ENCODE data around the gene ZNF394. TPM values are rescaled to one million over a fixed set of nuclear protein-coding genes. Genes with fewer than 3 reads are reported as not detected.
A peak's percentile ranks its signal among the peaks of the same experiment; 100 is the strongest.

The ZNF394 gene
- total RNA-seq, 2 experiments from 2014 or later: 26.2 to 27.7 TPM

GRCh38 chr7:99459087-99459486, 41.0 kb downstream of the ZNF394 start:
- Mint-ChIP-seq H3K36me3 (peaks cover 37% of the 10 kb centered on the region), H3K27ac (no peak overlapping the region), H3K4me1 (ENCODE audit: low read depth) (peaks cover 31% of the 10 kb centered on the region), H3K27me3 (no peaks in the 10 kb centered on the region), H3K4me3 (no peak overlapping the region), H3K9me3 (no peaks in the 10 kb centered on the region)
- intact Hi-C loops (cut with micrococcal nuclease): no loop called here
- peak; percentile 47 for DNase-seq
- ChIA-PET CTCF (interaction anchor here (0.6 kb wide), 2 partner anchors 223 to 445 kb away, joined by 3 read pairs; no protein-coding TSS in a partner anchor), POLR2A (interaction anchor here (1.6 kb wide), 1 partner anchor 9 kb away, joined by 4 read pairs; no protein-coding TSS in a partner anchor)

- Mint-ChIP-seq H3K36me3 (peaks cover 34% of the 10 kb centered on the region), H3K27ac (no peak overlapping the region), H3K4me3 (no peak overlapping the region), H3K9me3 (no peaks in the 10 kb centered on the region), H3K4me1 (ENCODE audit: low read depth) (peaks cover 24% of the 10 kb centered on the region), H3K27me3 (no peaks in the 10 kb centered on the region)
- no peak for DNase-seq
- POLR2A ChIA-PET: no interaction called here
- CTCF ChIA-PET: no interaction called here
- intact Hi-C loops (cut with micrococcal nuclease): no loop called here
These were observed 42.2 kb downstream of the ZNF394 start for GRCh38 chr7:99457650-99458493.

DNA sequence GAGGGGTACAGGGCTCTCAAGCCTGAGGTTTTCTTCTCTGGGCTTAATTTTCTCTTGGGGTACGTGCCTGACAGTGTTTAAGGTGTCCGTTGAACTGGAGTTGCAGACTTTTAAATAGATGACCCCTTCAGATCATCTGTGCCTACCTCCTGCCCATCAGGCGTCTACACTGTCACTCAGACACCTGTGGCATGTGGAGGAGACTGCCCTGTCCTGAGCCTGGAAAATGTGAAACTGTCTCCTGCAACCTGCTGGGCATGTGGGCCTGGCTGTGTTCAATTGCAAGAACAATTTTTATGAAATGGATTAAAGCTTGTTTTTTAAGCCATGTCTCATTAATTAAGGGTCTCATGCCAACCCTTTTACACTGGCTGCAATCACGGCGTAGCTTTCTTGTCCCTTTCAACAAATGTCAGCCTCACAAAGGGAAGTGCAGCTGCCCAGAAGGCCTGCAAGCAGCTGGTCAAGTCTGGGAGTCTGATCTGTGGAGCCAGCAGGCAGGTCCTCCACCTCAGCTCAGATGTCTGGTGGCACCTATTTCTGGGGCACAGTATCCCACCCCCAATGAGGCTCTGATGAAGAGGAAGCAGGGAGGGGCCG, 42.9 kb downstream of the ZNF394 start:
- ChIA-PET CTCF (no interaction called here), POLR2A (no interaction called here)
- H3K4me1 Mint-ChIP-seq (ENCODE audit: low read depth): peaks cover 21% of the 10 kb centered on the region
- no peak overlapping the region for H3K4me3 Mint-ChIP-seq
- peaks cover 31% of the 10 kb centered on the region for H3K36me3 Mint-ChIP-seq
- H3K27me3 Mint-ChIP-seq: no peaks in the 10 kb centered on the region
- intact Hi-C loops (cut with micrococcal nuclease): no loop called here
- H3K9me3 Mint-ChIP-seq: no peaks in the 10 kb centered on the region
- no peak for DNase-seq
- no peak overlapping the region for H3K27ac Mint-ChIP-seq

GRCh38 chr7:99456288-99456687, 43.8 kb downstream of the ZNF394 start:
- no peak overlapping the region for H3K27ac Mint-ChIP-seq
- ChIA-PET CTCF (no interaction called here), POLR2A (interaction anchor here (1.6 kb wide), 1 partner anchor 9 kb away, joined by 5 read pairs; no protein-coding TSS in a partner anchor)
- DNase-seq: no peak
- intact Hi-C loops (cut with micrococcal nuclease): no loop called here
- H3K36me3 Mint-ChIP-seq: peaks cover 29% of the 10 kb centered on the region
- H3K9me3 Mint-ChIP-seq: no peaks in the 10 kb centered on the region
- H3K27me3 Mint-ChIP-seq: no peaks in the 10 kb centered on the region
- H3K4me3 Mint-ChIP-seq: no peak overlapping the region
- H3K4me1 Mint-ChIP-seq (ENCODE audit: low read depth): peaks cover 20% of the 10 kb centered on the region

GRCh38 chr7:99455874-99456273, 44.2 kb downstream of the ZNF394 start:
- Mint-ChIP-seq H3K9me3 (no peaks in the 10 kb centered on the region), H3K27ac (no peak overlapping the region), H3K4me3 (no peak overlapping the region), H3K4me1 (ENCODE audit: low read depth) (peaks cover 17% of the 10 kb centered on the region), H3K27me3 (no peaks in the 10 kb centered on the region), H3K36me3 (peaks cover 32% of the 10 kb centered on the region)
- intact Hi-C loops (cut with micrococcal nuclease): no loop called here
- ChIA-PET POLR2A (interaction anchor here (1.6 kb wide), 1 partner anchor 9 kb away, joined by 5 read pairs; no protein-coding TSS in a partner anchor), CTCF (no interaction called here)
- no peak for DNase-seq

DNA sequence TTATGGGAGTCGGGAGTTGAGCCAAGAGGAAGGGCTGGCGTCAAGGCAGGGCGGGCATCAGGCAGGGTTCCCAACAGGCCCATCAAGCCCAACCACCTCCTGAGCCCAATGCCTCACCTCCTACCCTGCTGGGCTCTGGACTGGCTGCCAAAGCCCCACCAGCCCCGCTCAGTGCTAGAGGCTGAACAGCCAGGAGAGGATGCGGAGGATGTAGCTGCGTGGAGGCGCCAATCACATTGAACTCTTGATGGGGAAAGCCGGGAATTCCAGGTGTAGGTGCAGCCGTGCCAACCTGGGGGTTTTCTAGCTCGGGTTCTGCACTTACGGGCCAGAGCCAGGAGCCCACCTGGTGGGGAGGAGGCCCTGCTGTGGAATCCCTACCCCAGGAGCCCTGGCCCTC, 47.0 kb downstream of the ZNF394 start:
- no peak overlapping the region for H3K4me3 Mint-ChIP-seq
- no peaks in the 10 kb centered on the region for H3K4me1 Mint-ChIP-seq (ENCODE audit: low read depth)
- no peaks in the 10 kb centered on the region for H3K27me3 Mint-ChIP-seq
- ChIA-PET POLR2A (no interaction called here), CTCF (no interaction called here)
- no peak overlapping the region for H3K27ac Mint-ChIP-seq
- peaks cover 28% of the 10 kb centered on the region for H3K36me3 Mint-ChIP-seq
- no peaks in the 10 kb centered on the region for H3K9me3 Mint-ChIP-seq
- intact Hi-C loops (cut with micrococcal nuclease): no loop called here
- no peak for DNase-seq

- CTCF ChIA-PET: no interaction called here
- Mint-ChIP-seq H3K36me3 (peaks cover 29% of the 10 kb centered on the region), H3K4me1 (ENCODE audit: low read depth) (no peaks in the 10 kb centered on the region), H3K27ac (no peak overlapping the region), H3K4me3 (no peak overlapping the region), H3K27me3 (no peaks in the 10 kb centered on the region), H3K9me3 (no peaks in the 10 kb centered on the region)
- no peak for DNase-seq
- POLR2A ChIA-PET: no interaction called here
- intact Hi-C loops (cut with micrococcal nuclease): no loop called here
These were observed 47.5 kb downstream of the ZNF394 start for GRCh38 chr7:99452541-99452940.

GRCh38 chr7:99451936-99452335, 48.1 kb downstream of the ZNF394 start:
- no peak for DNase-seq
- Mint-ChIP-seq H3K27me3 (no peaks in the 10 kb centered on the region), H3K4me3 (no peak overlapping the region), H3K36me3 (peaks cover 29% of the 10 kb centered on the region), H3K9me3 (no peaks in the 10 kb centered on the region), H3K27ac (no peak overlapping the region), H3K4me1 (ENCODE audit: low read depth) (no peaks in the 10 kb centered on the region)
- intact Hi-C loops (cut with micrococcal nuclease): no loop called here
- ChIA-PET POLR2A (no interaction called here), CTCF (interaction anchor here (0.5 kb wide), 1 partner anchor 1481 kb away, joined by 4 read pairs; no protein-coding TSS in a partner anchor)

DNA sequence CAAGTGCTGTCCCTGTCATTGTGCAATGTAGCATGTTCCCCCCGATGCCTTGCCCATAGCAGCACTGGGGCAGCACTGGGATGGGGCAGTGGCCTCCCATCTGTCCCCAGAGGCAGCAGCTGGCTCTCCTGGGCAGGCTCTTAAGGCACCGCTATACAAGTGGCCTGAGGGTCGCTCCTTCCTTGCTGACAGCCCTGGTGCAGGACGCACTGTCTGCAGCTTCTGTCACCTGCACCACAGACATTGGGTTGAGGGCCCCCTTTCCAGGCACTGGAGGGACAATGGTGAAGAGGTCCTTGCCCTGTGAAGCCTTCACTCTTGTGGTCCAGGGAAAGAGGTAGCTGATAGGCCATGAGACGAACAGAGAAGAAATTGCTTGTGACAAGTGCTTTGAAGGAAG, 50.8 kb downstream of the ZNF394 start:
- no peak for DNase-seq
- Mint-ChIP-seq H3K4me3 (no peak overlapping the region), H3K9me3 (no peaks in the 10 kb centered on the region), H3K4me1 (ENCODE audit: low read depth) (no peaks in the 10 kb centered on the region), H3K27me3 (no peaks in the 10 kb centered on the region), H3K27ac (no peak overlapping the region), H3K36me3 (peaks cover 39% of the 10 kb centered on the region)
- intact Hi-C loops (cut with micrococcal nuclease): no loop called here
- CTCF ChIA-PET: interaction anchor here (0.7 to 1.1 kb wide), 2 partner anchors 15 to 33 kb away, joined by 3 read pairs; no protein-coding TSS in a partner anchor
- POLR2A ChIA-PET: interaction anchor here (0.6 to 1.5 kb wide), 3 partner anchors 10 to 428 kb away, joined by 3 to 4 read pairs (median 4); no protein-coding TSS in a partner anchor

GRCh38 chr7:99448855-99449254, 51.2 kb downstream of the ZNF394 start:
- H3K36me3 Mint-ChIP-seq: peaks cover 37% of the 10 kb centered on the region
- no peak overlapping the region for H3K4me3 Mint-ChIP-seq
- no peaks in the 10 kb centered on the region for H3K27me3 Mint-ChIP-seq
- CTCF ChIA-PET: interaction anchor here (1.1 kb wide), 1 partner anchor 33 kb away, joined by 3 read pairs; no protein-coding TSS in a partner anchor
- DNase-seq: no peak
- no peaks in the 10 kb centered on the region for H3K4me1 Mint-ChIP-seq (ENCODE audit: low read depth)
- POLR2A ChIA-PET: interaction anchor here (0.6 kb wide), 2 partner anchors 40 to 429 kb away, joined by 3 to 4 read pairs; no protein-coding TSS in a partner anchor
- intact Hi-C loops (cut with micrococcal nuclease): no loop called here
- H3K27ac Mint-ChIP-seq: no peak overlapping the region
- no peaks in the 10 kb centered on the region for H3K9me3 Mint-ChIP-seq

DNA sequence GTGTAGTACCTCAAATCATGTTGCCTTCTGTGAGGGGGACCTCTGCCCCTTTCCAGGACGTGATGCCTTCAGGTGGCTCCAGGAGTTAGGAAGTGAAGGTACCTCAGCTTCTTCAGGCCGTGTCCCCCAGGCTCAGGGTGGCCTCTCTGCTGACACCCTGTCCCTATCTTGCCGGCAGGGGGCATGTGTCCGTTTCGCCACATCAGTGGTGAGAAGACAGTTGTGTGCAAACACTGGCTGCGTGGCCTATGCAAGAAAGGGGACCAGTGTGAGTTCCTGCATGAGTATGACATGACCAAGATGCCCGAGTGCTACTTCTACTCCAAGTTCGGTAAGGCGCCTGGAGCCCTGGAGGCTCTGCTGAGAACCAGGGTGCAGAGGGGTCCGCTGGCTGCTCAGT, 52.1 kb downstream of the ZNF394 start:
- Mint-ChIP-seq H3K4me3 (no peak overlapping the region), H3K27me3 (no peaks in the 10 kb centered on the region), H3K4me1 (ENCODE audit: low read depth) (peaks cover 4% of the 10 kb centered on the region), H3K27ac (no peak overlapping the region), H3K36me3 (peaks cover 39% of the 10 kb centered on the region), H3K9me3 (no peaks in the 10 kb centered on the region)
- POLR2A ChIA-PET: no interaction called here
- CTCF ChIA-PET: no interaction called here
- intact Hi-C loops (cut with micrococcal nuclease): no loop called here
- DNase-seq: peak; percentile 21

DNA sequence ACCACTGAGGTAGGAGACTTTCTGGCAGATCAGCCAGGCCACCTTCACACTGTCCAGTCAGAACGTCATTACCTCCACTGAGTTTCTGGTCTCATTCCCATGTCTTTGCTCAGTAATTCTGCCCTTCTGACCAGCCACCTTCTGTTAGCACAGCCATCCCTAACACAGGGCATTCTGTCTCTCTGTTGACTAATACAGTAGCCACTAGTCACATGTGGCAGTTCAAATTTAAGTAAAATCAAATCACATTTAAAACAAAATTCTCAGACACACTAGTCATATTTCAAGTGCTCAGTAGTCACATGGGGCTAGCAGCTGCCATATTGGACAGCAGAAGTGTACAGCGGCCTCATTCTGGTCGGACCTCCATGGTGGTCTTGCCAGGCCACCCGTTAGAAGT, 54.0 kb downstream of the ZNF394 start:
- Mint-ChIP-seq H3K27me3 (no peaks in the 10 kb centered on the region), H3K4me3 (no peak overlapping the region), H3K36me3 (peaks cover 44% of the 10 kb centered on the region), H3K4me1 (ENCODE audit: low read depth) (peaks cover 10% of the 10 kb centered on the region), H3K9me3 (no peaks in the 10 kb centered on the region), H3K27ac (no peak overlapping the region)
- ChIA-PET CTCF (no interaction called here), POLR2A (no interaction called here)
- intact Hi-C loops (cut with micrococcal nuclease): no loop called here
- no peak for DNase-seq

All from activated CD4-positive, alpha-beta memory T cell treated with anti-CD3 and anti-CD28 coated beads for 36 hours (primary cell).